HG03457 (cell line): ENCODE measurements around the gene C11orf58.

Experiments used
- ATAC-seq: cut with Tn5 transposase; IDR thresholded peaks from one replicate; pipeline ENCODE4 v1.9.1; 2021; ENCODE audit warnings: moderate number of reproducible peaks; ENCODE audit not compliant: unreplicated experiment

The C11orf58 gene

GRCh38 chr11:16767137-16767536 lies 28.7 kb downstream of the C11orf58 start:
- no peak for ATAC-seq

GRCh38 chr11:16767957-16768356 lies 29.5 kb downstream of the C11orf58 start:
- no peak for ATAC-seq

- ATAC-seq: no peak
Measured at GRCh38 chr11:16769386-16769785, 30.9 kb downstream of the C11orf58 start.

- ATAC-seq: no peak
Measured at GRCh38 chr11:16770016-16770415, 31.6 kb downstream of the C11orf58 start.

- ATAC-seq: no peak
Measured at GRCh38 chr11:16771350-16772140, 33.1 kb downstream of the C11orf58 start.

GRCh38 chr11:16772141-16772512 lies 33.7 kb downstream of the C11orf58 start:
- no peak for ATAC-seq

GRCh38 chr11:16773981-16774935 lies 35.8 kb downstream of the C11orf58 start:
- no peak for ATAC-seq

GRCh38 chr11:16774936-16775613 lies 36.6 kb downstream of the C11orf58 start:
- ATAC-seq: no peak

GRCh38 chr11:16775614-16776283 lies 37.3 kb downstream of the C11orf58 start:
- ATAC-seq: no peak

GRCh38 chr11:16776711-16777612 lies 38.5 kb downstream of the C11orf58 start:
- ATAC-seq: no peak

GRCh38 chr11:16777613-16777975 lies 39.1 kb downstream of the C11orf58 start:
- ATAC-seq: no peak

- ATAC-seq: no peak
Measured at GRCh38 chr11:16778286-16778685, 39.8 kb downstream of the C11orf58 start.

GRCh38 chr11:16778876-16779275 lies 40.4 kb downstream of the C11orf58 start:
- no peak for ATAC-seq

GRCh38 chr11:16779436-16779835 lies 41.0 kb downstream of the C11orf58 start:
- no peak for ATAC-seq

- ATAC-seq: no peak
Measured at GRCh38 chr11:16780146-16780545, 41.7 kb downstream of the C11orf58 start.

GRCh38 chr11:16780698-16781550 lies 42.5 kb downstream of the C11orf58 start:
- ATAC-seq: no peak

GRCh38 chr11:16781936-16782919 lies 43.8 kb downstream of the C11orf58 start:
- ATAC-seq: no peak

- no peak for ATAC-seq
Measured at GRCh38 chr11:16783321-16783801, 44.9 kb downstream of the C11orf58 start.
